Measurements from ENCODE around the gene CCDC85B. TPM values are rescaled to one million over a fixed set of nuclear protein-coding genes. Genes with fewer than 3 reads are reported as not detected.
A peak's percentile ranks its signal among the peaks of the same experiment; 100 is the strongest.

The CCDC85B gene
- total and polyA plus RNA-seq, 2 of the 8 experiments (the other 6 are each of a cell fraction or from before 2014, with no cell fraction given), result 19.8 to 30.8 TPM

DNA sequence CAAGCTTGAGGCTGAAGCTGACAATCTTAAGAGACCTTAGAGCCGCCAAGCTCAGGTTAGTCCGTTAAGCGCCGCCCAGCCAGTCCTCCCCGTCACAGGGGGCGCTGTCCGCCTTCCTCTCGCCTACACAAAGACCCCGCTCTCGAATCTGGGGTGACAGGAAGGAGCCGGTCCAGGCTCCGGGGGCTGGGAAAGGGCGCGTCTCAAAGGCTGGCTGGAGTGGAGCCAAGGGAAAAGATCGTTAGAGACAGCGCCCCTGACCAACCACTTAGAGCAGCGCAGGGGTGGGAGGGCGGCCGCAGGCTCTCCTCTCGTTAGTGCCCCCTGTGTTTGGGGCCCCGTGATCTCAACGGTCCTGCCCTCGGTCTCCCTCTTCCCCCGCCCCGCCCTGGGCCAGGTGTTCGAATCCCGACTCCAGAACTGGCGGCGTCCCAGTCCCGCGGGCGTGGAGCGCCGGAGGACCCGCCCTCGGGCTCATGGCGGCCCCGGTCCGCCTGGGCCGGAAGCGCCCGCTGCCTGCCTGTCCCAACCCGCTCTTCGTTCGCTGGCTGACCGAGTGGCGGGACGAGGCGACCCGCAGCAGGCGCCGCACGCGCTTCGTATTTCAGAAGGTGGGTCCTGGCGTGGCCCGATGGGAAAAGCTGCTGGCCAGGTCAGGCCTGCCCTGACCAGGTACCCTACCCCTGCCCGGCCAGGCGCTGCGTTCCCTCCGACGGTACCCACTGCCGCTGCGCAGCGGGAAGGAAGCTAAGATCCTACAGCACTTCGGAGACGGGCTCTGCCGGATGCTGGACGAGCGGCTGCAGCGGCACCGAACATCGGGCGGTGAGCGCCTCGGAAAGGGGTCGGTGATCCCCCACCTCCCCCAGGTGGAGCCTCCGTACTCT, 30.0 kb upstream of the CCDC85B start, which contains the start of gene MUS81 (continued):
- TF ChIP-seq GABPA (IDR thresholded peaks at IDR 0.05; ENCODE audit: borderline replicate concordance, insufficient read depth, low read length) (peak; percentile 74; the same call in 1 of the 2 replicates), TAF7 (optimal IDR thresholded peaks at IDR 0.05; ENCODE audit: borderline replicate concordance, low read depth, low read length) (peak; percentile 93), NANOG (IDR thresholded peaks at IDR 0.05; ENCODE audit: insufficient read depth, low read depth, low read length, poor library complexity, severe bottlenecking) (peak; percentile 35), BCL11A (IDR thresholded peaks at IDR 0.05; ENCODE audit: low read depth in 2 of 2, low read length in 2 of 2) (no peak), SAP30 (IDR thresholded peaks at IDR 0.05; ENCODE audit: insufficient read depth, insufficient replicate concordance, low read length) (no peak), SIRT6 (IDR thresholded peaks at IDR 0.05; ENCODE audit: low read length) (no peak), RFX5 (IDR thresholded peaks at IDR 0.05; ENCODE audit: borderline replicate concordance, low read depth, low read length) (no peak), CEBPB (IDR thresholded peaks at IDR 0.05; ENCODE audit: low read depth, low read length) (no peak), KDM4A (IDR thresholded peaks at IDR 0.05; ENCODE audit: low read depth, low read length, severe bottlenecking) (peak; percentile 36), SIN3A (conservative IDR thresholded peaks at IDR 0.05 in 1 of 2, IDR thresholded peaks at IDR 0.05 in 1 of 2; ENCODE audit: low read depth in 1 of 2, low read length in 2 of 2) (peak; percentile 88 to 90; a peak in 3 of 4 replicates), SP2 (IDR thresholded peaks at IDR 0.05; ENCODE audit: low read length) (peak; percentile 77), JUND (IDR thresholded peaks at IDR 0.05; ENCODE audit: low read length) (no peak)
- TF ChIP-seq, protein P1, sequence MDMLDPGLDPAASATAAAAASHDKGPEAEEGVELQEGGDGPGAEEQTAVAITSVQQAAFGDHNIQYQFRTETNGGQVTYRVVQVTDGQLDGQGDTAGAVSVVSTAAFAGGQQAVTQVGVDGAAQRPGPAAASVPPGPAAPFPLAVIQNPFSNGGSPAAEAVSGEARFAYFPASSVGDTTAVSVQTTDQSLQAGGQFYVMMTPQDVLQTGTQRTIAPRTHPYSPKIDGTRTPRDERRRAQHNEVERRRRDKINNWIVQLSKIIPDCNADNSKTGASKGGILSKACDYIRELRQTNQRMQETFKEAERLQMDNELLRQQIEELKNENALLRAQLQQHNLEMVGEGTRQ (IDR thresholded peaks at IDR 0.05; ENCODE audit: low read length), result 0 out of 2 replicates have a peak, but pooled peaks have one; percentile 28
- TF ChIP-seq, protein P2, sequence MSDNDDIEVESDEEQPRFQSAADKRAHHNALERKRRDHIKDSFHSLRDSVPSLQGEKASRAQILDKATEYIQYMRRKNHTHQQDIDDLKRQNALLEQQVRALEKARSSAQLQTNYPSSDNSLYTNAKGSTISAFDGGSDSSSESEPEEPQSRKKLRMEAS (IDR thresholded peaks at IDR 0.05), result peak; percentile 33
- TF ChIP-seq, protein P3, sequence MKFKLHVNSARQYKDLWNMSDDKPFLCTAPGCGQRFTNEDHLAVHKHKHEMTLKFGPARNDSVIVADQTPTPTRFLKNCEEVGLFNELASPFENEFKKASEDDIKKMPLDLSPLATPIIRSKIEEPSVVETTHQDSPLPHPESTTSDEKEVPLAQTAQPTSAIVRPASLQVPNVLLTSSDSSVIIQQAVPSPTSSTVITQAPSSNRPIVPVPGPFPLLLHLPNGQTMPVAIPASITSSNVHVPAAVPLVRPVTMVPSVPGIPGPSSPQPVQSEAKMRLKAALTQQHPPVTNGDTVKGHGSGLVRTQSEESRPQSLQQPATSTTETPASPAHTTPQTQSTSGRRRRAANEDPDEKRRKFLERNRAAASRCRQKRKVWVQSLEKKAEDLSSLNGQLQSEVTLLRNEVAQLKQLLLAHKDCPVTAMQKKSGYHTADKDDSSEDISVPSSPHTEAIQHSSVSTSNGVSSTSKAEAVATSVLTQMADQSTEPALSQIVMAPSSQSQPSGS (IDR thresholded peaks at IDR 0.05; ENCODE audit: low read length), result no peak; the same call in 1 of the 2 replicates
- TF ChIP-seq, protein P4, sequence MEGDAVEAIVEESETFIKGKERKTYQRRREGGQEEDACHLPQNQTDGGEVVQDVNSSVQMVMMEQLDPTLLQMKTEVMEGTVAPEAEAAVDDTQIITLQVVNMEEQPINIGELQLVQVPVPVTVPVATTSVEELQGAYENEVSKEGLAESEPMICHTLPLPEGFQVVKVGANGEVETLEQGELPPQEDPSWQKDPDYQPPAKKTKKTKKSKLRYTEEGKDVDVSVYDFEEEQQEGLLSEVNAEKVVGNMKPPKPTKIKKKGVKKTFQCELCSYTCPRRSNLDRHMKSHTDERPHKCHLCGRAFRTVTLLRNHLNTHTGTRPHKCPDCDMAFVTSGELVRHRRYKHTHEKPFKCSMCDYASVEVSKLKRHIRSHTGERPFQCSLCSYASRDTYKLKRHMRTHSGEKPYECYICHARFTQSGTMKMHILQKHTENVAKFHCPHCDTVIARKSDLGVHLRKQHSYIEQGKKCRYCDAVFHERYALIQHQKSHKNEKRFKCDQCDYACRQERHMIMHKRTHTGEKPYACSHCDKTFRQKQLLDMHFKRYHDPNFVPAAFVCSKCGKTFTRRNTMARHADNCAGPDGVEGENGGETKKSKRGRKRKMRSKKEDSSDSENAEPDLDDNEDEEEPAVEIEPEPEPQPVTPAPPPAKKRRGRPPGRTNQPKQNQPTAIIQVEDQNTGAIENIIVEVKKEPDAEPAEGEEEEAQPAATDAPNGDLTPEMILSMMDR (IDR thresholded peaks at IDR 0.05; ENCODE audit: control extremely low read depth in 1 of 3, insufficient read depth in 1 of 3, low read depth in 1 of 3, low read length in 3 of 3), result peak in 2 of 3 experiments; percentile 85 to 88; a peak in 3 of 4 replicates

Measured in H1 (cell line).